ENCODE data around the gene MRNIP.

- no peak for TF ChIP-seq CTCF (IDR thresholded peaks at IDR 0.05)
- TF ChIP-seq POLR2A (IDR thresholded peaks at IDR 0.05): no peak
Observed at GRCh38 chr5:179797741-179798140, 60.9 kb downstream of the MRNIP start.

Data from breast epithelium (tissue), 3 donors.